Measurements from ENCODE around the gene GNA12. TPM values are rescaled to one million over a fixed set of nuclear protein-coding genes. Genes with fewer than 3 reads are reported as not detected.

The GNA12 gene
- total RNA-seq, 1 donor from 2014 or later: 34.7 TPM

DNA sequence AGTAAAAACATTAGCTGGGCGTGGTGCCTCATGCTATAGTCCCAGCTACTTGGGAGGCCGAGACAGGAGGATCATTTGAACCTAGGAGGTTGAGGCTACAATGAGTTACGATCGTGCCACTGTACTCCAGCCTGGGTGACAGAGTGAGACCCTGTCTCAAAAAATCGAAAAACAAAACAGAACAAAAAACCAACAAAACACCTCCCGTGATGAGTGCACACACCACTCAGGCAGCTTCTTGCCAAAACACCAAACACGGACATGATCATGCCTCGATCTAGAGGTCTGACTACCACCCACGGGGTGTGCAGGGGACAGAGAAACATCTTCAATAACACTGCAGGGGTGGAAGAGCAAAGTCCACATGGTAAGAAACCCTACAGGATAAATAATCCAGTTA is 111.7 kb downstream of the GNA12 start:
- Histone ChIP-seq H3K9me3 (ENCODE audit: low read depth) (no peaks in the 10 kb centered on the region), H3K4me3 (no peak overlapping the region), H3K4me2 (no peak overlapping the region), H3K79me2 (ENCODE audit: low read depth) (no peaks in the 10 kb centered on the region), H3F3A (ENCODE audit: low read depth) (no peaks in the 10 kb centered on the region), H2AFZ (replicated peaks) (no peak overlapping the region), H3K36me3 (peaks cover 4% of the 10 kb centered on the region), H3K27me3 (no peaks in the 10 kb centered on the region), H3K27ac (no peak overlapping the region), H3K4me1 (no peaks in the 10 kb centered on the region), H3K9ac (no peak overlapping the region), H4K20me1 (ENCODE audit: low read depth) (peaks cover 15% of the 10 kb centered on the region)
- H3K9me3 Mint-ChIP-seq: no peaks in the 10 kb centered on the region
- H3K36me3 Mint-ChIP-seq: peaks cover 30% of the 10 kb centered on the region
- H3K27me3 Mint-ChIP-seq (ENCODE audit: insufficient read depth, low read depth): no peaks in the 10 kb centered on the region
- no peak overlapping the region for H3K27ac Mint-ChIP-seq
- TF ChIP-seq EZH2phosphoT487 (IDR thresholded peaks at IDR 0.05) (no peak), EZH2 (IDR thresholded peaks at IDR 0.05) (no peak)
- TF ChIP-seq, protein P1, sequence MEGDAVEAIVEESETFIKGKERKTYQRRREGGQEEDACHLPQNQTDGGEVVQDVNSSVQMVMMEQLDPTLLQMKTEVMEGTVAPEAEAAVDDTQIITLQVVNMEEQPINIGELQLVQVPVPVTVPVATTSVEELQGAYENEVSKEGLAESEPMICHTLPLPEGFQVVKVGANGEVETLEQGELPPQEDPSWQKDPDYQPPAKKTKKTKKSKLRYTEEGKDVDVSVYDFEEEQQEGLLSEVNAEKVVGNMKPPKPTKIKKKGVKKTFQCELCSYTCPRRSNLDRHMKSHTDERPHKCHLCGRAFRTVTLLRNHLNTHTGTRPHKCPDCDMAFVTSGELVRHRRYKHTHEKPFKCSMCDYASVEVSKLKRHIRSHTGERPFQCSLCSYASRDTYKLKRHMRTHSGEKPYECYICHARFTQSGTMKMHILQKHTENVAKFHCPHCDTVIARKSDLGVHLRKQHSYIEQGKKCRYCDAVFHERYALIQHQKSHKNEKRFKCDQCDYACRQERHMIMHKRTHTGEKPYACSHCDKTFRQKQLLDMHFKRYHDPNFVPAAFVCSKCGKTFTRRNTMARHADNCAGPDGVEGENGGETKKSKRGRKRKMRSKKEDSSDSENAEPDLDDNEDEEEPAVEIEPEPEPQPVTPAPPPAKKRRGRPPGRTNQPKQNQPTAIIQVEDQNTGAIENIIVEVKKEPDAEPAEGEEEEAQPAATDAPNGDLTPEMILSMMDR (IDR thresholded peaks at IDR 0.05): no peak
- H3K4me3 Mint-ChIP-seq: no peak overlapping the region
- peaks cover 14% of the 10 kb centered on the region for H3K4me1 Mint-ChIP-seq
- no peak for DNase-seq (ENCODE audit: low spot score)

DNA sequence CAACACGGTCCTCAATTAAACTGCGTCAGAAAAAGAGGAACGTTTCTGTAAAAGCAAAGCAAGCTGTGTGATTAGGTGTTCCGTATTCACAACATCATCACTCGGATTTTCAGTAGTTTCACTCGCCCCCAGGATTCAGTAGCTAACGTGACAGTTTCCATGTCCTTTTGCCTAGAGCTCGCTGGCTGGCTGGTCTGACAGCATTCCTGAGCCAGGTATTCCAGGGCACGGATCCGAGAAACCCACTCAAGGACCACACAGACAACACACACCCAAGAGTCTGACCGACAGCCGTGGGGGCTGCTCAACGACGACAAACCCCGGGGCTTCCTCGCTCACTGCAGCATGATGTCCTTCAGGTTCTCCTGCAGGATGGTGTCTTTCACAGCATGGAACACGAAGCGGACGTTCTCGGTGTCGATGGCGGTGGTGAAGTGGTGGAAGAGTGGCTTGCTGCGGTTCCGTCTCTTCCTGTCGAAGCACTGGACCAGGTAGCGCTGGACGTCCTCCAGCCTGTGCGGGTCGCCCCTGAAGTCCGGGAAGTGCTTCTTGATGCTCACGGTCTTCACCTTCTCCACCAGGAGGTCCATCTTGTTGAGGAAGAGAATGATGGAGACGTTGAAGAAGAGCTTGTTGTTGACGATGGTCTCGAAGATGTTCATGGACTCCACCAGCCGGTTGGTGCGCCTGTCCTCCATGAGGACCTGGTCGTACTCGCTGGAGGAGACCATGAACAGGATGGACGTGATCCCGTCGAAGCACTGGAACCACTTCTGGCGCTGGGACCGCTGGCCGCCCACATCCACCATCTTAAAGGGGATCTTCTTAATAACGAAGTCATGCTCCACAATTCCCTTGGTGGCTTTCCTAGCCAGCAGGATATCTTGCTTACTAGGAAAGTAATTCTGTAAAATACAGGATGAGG is 113.0 kb downstream of the GNA12 start:
- H3K79me2 ChIP-seq (ENCODE audit: low read depth): no peaks in the 10 kb centered on the region

DNA sequence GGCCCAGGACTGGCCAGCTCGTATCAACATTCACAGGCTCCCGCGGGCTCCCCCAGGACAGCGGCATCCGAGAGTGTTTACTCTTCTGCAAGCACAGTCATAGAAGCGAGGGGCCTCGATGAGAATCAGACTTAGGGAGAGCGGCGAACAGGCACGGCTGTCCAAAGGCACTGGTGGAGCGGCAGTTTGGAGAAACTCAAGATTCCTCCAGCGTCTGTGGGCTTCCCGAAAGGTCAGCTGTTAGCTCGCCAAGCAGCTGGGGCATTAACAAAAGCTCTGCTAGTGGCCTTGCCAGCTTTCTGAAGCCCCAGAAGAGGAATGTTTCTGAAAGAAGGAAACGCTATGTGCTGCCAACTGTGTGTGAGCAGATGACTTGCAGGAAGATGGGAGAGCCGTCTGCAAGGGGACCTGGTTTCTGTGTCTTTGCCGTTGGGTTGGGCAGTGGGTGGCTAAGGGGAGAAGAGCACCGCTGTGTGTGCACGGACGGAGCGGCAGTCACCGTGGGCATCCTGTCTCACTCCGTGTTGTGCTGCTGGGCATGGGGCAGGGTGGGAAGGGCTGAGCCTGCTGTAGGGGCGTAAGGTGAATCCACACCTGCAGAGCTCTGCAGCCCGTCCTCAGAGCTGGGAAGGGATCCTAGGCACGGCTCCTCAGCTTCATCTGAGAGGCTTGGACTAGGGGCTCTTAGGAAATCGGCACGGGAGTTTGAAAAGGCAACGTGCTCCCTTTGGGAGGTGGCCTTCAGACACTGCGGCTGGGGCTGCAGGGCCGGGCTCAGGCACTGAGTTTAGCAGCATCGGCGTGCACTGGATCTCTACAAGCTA is 114.0 kb downstream of the GNA12 start:
- Histone ChIP-seq H3K36me3 (peaks cover 4% of the 10 kb centered on the region), H3F3A (ENCODE audit: low read depth) (no peaks in the 10 kb centered on the region), H3K4me2 (no peak overlapping the region), H3K4me3 (no peak overlapping the region), H4K20me1 (ENCODE audit: low read depth) (peaks cover 12% of the 10 kb centered on the region), H3K27me3 (no peaks in the 10 kb centered on the region), H2AFZ (replicated peaks) (no peak overlapping the region), H3K79me2 (ENCODE audit: low read depth) (no peaks in the 10 kb centered on the region), H3K9ac (no peak overlapping the region), H3K4me1 (no peaks in the 10 kb centered on the region), H3K27ac (peak overlapping the region; percentile 11), H3K9me3 (ENCODE audit: low read depth) (no peaks in the 10 kb centered on the region)
- no peak overlapping the region for H3K4me3 Mint-ChIP-seq
- no peaks in the 10 kb centered on the region for H3K9me3 Mint-ChIP-seq
- DNase-seq (ENCODE audit: low spot score): no peak
- H3K36me3 Mint-ChIP-seq: peaks cover 37% of the 10 kb centered on the region
- H3K4me1 Mint-ChIP-seq: peaks cover 3% of the 10 kb centered on the region
- TF ChIP-seq EZH2 (IDR thresholded peaks at IDR 0.05): no peak
- TF ChIP-seq, protein P1 (IDR thresholded peaks at IDR 0.05): no peak
- TF ChIP-seq EZH2phosphoT487 (IDR thresholded peaks at IDR 0.05): no peak
- peaks cover 2% of the 10 kb centered on the region for H3K27me3 Mint-ChIP-seq (ENCODE audit: insufficient read depth, low read depth)
- peak overlapping the region; percentile 43 for H3K27ac Mint-ChIP-seq

More for the DNA sequence above, 113.0 kb downstream of the GNA12 start:
- no peaks in the 10 kb centered on the region for H3F3A ChIP-seq (ENCODE audit: low read depth)
- Mint-ChIP-seq H3K4me1 (peaks cover 10% of the 10 kb centered on the region), H3K36me3 (peaks cover 33% of the 10 kb centered on the region), H3K27ac (no peak overlapping the region), H3K9me3 (no peaks in the 10 kb centered on the region), H3K4me3 (no peak overlapping the region), H3K27me3 (ENCODE audit: insufficient read depth, low read depth) (peaks cover 2% of the 10 kb centered on the region)
- no peak overlapping the region for H3K4me2 ChIP-seq
- no peaks in the 10 kb centered on the region for H3K27me3 ChIP-seq
- no peak overlapping the region for H3K4me3 ChIP-seq
- DNase-seq (ENCODE audit: low spot score): no peak
- H2AFZ ChIP-seq (replicated peaks): no peak overlapping the region
- TF ChIP-seq, protein P1 (IDR thresholded peaks at IDR 0.05): no peak
- no peak for TF ChIP-seq EZH2phosphoT487 (IDR thresholded peaks at IDR 0.05)
- TF ChIP-seq EZH2 (IDR thresholded peaks at IDR 0.05): no peak
- H3K4me1 ChIP-seq: no peaks in the 10 kb centered on the region
- no peak overlapping the region for H3K27ac ChIP-seq
- H3K9ac ChIP-seq: no peak overlapping the region
- no peaks in the 10 kb centered on the region for H3K9me3 ChIP-seq (ENCODE audit: low read depth)
- H3K36me3 ChIP-seq: peaks cover 4% of the 10 kb centered on the region
- H4K20me1 ChIP-seq (ENCODE audit: low read depth): peaks cover 12% of the 10 kb centered on the region

Data from neural progenitor cell (in vitro differentiated cells).